Esophagus muscularis mucosa (tissue), 4 donors: ENCODE data around the gene IL18RAP.

Experiments
- EP300 ChIP-seq: sonication (generic); formaldehyde crosslinking; IDR thresholded peaks from one replicate; pipeline ENCODE4 v1.6.1; 2017; ENCODE audit warnings: antibody characterized with exemption
- POLR2A ChIP-seq: fragments of 450-650 bp; IDR thresholded peaks from one replicate; pipeline ENCODE4 v1.6.1; 2017; ENCODE audit warnings: antibody characterized with exemption, moderate library complexity, mild to moderate bottlenecking, low read depth
- POLR2AphosphoS5 ChIP-seq, 2 donors: sonication (generic); formaldehyde crosslinking; IDR thresholded peaks; one replicate each; pipeline ENCODE4 v1.6.1; 2017; ENCODE audit warnings: antibody characterized with exemption in 2 of 2
- TF ChIP-seq, protein P1 (sequence below), 3 experiments: fragments of 200-600 bp in 2 of 3; fragments of 450-650 bp in 1 of 3; sonication (generic) in 2 of 3; IDR thresholded peaks; one replicate each; pipeline ENCODE4 v1.5.1; 2017 to 2019; ENCODE audit warnings: antibody characterized with exemption in 3 of 3, mild to moderate bottlenecking in 2 of 3, moderate library complexity in 1 of 3

- no peak for TF ChIP-seq POLR2A
- TF ChIP-seq, protein P1, sequence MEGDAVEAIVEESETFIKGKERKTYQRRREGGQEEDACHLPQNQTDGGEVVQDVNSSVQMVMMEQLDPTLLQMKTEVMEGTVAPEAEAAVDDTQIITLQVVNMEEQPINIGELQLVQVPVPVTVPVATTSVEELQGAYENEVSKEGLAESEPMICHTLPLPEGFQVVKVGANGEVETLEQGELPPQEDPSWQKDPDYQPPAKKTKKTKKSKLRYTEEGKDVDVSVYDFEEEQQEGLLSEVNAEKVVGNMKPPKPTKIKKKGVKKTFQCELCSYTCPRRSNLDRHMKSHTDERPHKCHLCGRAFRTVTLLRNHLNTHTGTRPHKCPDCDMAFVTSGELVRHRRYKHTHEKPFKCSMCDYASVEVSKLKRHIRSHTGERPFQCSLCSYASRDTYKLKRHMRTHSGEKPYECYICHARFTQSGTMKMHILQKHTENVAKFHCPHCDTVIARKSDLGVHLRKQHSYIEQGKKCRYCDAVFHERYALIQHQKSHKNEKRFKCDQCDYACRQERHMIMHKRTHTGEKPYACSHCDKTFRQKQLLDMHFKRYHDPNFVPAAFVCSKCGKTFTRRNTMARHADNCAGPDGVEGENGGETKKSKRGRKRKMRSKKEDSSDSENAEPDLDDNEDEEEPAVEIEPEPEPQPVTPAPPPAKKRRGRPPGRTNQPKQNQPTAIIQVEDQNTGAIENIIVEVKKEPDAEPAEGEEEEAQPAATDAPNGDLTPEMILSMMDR (IDR thresholded peaks at IDR 0.05): no peak
- TF ChIP-seq POLR2AphosphoS5 (IDR thresholded peaks at IDR 0.05): no peak
- no peak for TF ChIP-seq EP300
Observed at GRCh38 chr2:102478686-102479470, 55.9 kb downstream of the IL18RAP start.
